Activated T-cell treated with anti-CD3 and anti-CD28 coated beads, Interleukin-2, amount 50 U/mL, for 72 hours (primary cell): ENCODE measurements around the gene PLD3. TPM values are rescaled to one million over a fixed set of nuclear protein-coding genes. Genes with fewer than 3 reads are reported as not detected.
"Not testable (repeated sequence)": the region's sequence is repeated elsewhere in the genome, so short reads cannot be mapped to it uniquely, and the experiment has no call there.

Experiments
- ATAC-seq, 2 donors: fragments of 150-1000 bp; cut with Tn5 transposase; replicated peaks in 1 of 2; 2 replicates each; pipeline ENCODE4 v1.10.0; 2021; ENCODE audit warnings: moderate library complexity in 2 of 2, mild to moderate bottlenecking in 1 of 2
- DNase-seq, 2 donors: peaks; one replicate each; pipeline ENCODE4 v3.0.0; 2021 to 2022; ENCODE audit warnings: mixed read lengths in 1 of 2
- H3K27ac Mint-ChIP-seq: one replicate; pipeline ENCODE4 v1.8.0; 2022; ENCODE audit warnings: mild to moderate bottlenecking, moderate library complexity, mixed read lengths
- H3K27me3 Mint-ChIP-seq: one replicate; pipeline ENCODE4 v1.8.0; 2022; ENCODE audit warnings: low read depth, mixed read lengths
- H3K36me3 Mint-ChIP-seq, 2 donors: one replicate each; pipeline ENCODE4 v1.8.0; 2022; ENCODE audit warnings: mixed read lengths in 2 of 2, mild to moderate bottlenecking in 1 of 2; ENCODE audit not compliant: insufficient read depth in 2 of 2
- H3K4me1 Mint-ChIP-seq: one replicate; pipeline ENCODE4 v1.8.0; 2022; ENCODE audit warnings: low read depth, mixed read lengths
- H3K4me3 Mint-ChIP-seq, 2 donors: one replicate each; pipeline ENCODE4 v1.8.0; 2022; ENCODE audit warnings: mild to moderate bottlenecking in 2 of 2, mixed read lengths in 2 of 2, moderate library complexity in 2 of 2
- H3K9me3 Mint-ChIP-seq, 2 donors: one replicate each; pipeline ENCODE4 v1.8.0; 2022; ENCODE audit warnings: mixed read lengths in 2 of 2
- total RNA-seq, 2 donors: library from RNA; stranded (reverse); gene quantifications; one replicate each; pipeline ENCODE4 v1.2.3, GENCODE V29; 2022

Gene PLD3
- total RNA-seq, 2 donors from 2014 or later: 99.8 to 102 TPM

DNA sequence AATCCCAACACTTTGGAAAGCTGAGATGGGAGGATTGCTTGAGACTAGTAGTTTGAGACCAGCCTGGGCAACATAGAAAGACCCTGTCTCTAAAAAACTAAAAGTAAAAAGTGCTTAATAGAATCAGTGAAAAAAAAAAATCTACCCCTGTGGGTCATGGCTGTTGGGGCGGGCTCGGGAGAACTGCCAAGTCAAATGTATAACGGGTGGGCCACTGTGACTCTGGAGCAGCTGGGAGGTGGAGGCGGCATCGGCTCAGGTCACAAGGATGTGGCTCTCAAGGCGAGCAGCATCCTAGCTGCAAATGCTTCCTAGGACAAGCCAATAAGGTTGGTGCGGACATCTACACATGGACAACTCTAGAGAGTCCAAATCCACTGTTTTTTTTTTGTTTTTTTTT lies 31.2 kb upstream of the PLD3 start:
- ATAC-seq (no peak), DNase-seq (no peak)
- Mint-ChIP-seq H3K27ac (no peak overlapping the region), H3K9me3 (no peaks in the 10 kb centered on the region), H3K4me1 (no peaks in the 10 kb centered on the region), H3K4me3 (no peak overlapping the region), H3K27me3 (no peaks in the 10 kb centered on the region), H3K36me3 (peaks cover 2 to 4% of the 10 kb centered on the region in 2 donors)

- ATAC-seq (no peak), DNase-seq (no peak)
- Mint-ChIP-seq H3K36me3 (peaks cover 2 to 14% of the 10 kb centered on the region in 2 donors), H3K9me3 (no peaks in the 10 kb centered on the region), H3K27me3 (no peaks in the 10 kb centered on the region), H3K4me3 (no peak overlapping the region), H3K4me1 (no peaks in the 10 kb centered on the region), H3K27ac (no peak overlapping the region)
Measured at GRCh38 chr19:40320558-40320935, 27.9 kb upstream of the PLD3 start.

DNA sequence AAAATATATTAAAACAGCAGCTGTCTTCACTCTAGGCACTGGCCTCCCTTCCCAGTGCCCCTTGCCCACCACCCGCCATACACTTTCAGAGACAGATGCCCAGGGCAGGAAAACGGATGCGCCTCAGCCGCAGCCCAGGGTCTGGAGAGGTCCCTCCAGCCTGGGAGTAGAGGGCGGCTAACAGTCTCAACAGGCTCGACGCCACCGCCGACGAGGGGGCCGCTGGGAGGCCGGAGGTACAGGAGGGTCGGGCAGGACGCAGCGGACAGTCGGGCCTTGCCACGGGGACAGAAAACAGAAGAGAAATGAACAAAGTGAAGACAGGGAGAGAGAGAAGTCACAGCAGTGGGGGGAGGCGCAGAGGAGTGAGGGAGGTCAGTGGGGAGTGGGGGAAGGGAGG lies 27.4 kb upstream of the PLD3 start:
- no peak overlapping the region for H3K27ac Mint-ChIP-seq
- H3K27me3 Mint-ChIP-seq: no peaks in the 10 kb centered on the region
- ATAC-seq (no peak), DNase-seq (no peak)
- H3K36me3 Mint-ChIP-seq: peaks cover 2 to 14% of the 10 kb centered on the region in 2 donors
- H3K4me1 Mint-ChIP-seq: no peaks in the 10 kb centered on the region
- no peak overlapping the region for H3K4me3 Mint-ChIP-seq
- no peaks in the 10 kb centered on the region for H3K9me3 Mint-ChIP-seq

GRCh38 chr19:40321566-40322270 lies 26.8 kb upstream of the PLD3 start:
- no peak overlapping the region for H3K27ac Mint-ChIP-seq
- H3K9me3 Mint-ChIP-seq: no peaks in the 10 kb centered on the region
- no peaks in the 10 kb centered on the region for H3K27me3 Mint-ChIP-seq
- H3K4me3 Mint-ChIP-seq: no peak overlapping the region
- H3K4me1 Mint-ChIP-seq: no peaks in the 10 kb centered on the region
- DNase-seq (no peak), ATAC-seq (no peak)
- H3K36me3 Mint-ChIP-seq: peaks cover 2 to 12% of the 10 kb centered on the region in 2 donors

DNA sequence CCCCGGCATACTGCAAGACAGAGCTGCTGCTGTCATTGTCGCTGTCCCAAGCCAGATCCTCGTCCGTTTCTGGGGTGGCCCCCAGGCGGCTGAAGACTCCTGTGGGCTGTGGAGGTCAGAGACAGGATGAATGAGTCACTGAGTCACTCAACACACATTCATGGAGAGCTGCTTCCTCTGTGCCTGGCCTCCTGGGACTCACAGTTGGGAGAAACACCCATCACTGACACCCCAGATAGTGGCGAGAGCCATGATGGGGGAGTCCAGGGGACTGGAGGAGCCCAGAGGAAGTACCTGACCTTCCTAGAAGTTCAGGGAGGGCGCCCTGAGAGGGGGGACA lies 26.3 kb upstream of the PLD3 start:
- no peak overlapping the region for H3K4me3 Mint-ChIP-seq
- H3K27ac Mint-ChIP-seq: no peak overlapping the region
- ATAC-seq: no peak
- no peaks in the 10 kb centered on the region for H3K9me3 Mint-ChIP-seq
- no peaks in the 10 kb centered on the region for H3K27me3 Mint-ChIP-seq
- H3K4me1 Mint-ChIP-seq: no peaks in the 10 kb centered on the region
- DNase-seq: no peak
- peaks cover 2 to 15% of the 10 kb centered on the region in 2 donors for H3K36me3 Mint-ChIP-seq

DNA sequence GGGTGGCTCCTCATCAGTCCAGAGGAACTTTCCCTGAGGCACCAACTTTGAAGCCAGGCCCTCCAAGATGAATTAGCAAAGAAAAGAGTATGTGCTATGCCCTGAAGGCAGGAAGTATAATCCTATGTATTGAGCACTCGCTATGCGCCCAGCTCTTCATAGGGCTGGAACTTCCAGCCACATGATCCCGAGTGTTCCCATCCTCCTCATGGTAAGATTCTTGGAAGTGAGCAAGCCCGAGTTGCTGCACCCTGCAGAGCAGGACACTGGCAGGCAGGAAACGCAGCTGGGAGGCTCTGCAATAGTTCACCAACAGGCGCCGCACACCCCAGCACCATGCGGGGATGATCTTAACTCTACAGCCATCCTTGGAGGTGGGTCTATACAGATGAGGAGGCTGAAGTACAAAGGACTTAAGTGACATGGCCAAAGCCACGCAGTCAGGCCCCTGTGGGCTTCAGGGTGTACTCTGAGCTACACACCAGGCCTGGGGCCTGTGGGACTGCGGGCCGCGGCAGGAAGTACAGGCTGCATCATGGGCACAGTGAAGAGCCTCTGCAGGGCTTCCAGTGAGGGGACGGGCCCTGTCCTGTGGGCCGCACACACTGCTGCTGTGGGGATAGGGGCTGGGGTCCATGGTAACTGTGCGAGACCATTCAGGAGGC lies 25.4 kb upstream of the PLD3 start:
- H3K36me3 Mint-ChIP-seq: peaks cover 5 to 16% of the 10 kb centered on the region in 2 donors
- no peak for DNase-seq
- H3K4me1 Mint-ChIP-seq: no peaks in the 10 kb centered on the region
- H3K27me3 Mint-ChIP-seq: no peaks in the 10 kb centered on the region
- no peak for ATAC-seq
- H3K27ac Mint-ChIP-seq: no peak overlapping the region
- H3K4me3 Mint-ChIP-seq: no peak overlapping the region
- H3K9me3 Mint-ChIP-seq: no peaks in the 10 kb centered on the region

DNA sequence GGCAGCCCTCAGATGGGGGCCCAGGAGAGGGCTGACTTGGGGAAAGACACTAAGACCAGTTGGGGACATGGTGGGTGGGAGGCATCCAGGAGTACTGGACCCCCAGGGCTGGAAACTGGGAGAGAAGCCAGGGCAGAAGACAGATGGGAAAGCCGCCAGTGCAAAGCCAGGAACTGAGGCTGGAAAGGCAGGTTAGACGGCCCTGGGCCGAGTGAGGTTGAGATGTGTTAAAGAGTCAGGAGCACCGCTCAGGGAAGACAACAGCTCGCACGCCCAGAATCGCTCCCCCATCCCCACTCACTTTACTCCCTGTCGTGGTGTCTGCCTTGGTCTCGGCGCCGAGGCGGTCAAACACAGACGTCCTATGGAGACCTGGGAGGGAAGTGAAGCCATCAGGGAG lies 24.8 kb upstream of the PLD3 start:
- no peak overlapping the region for H3K27ac Mint-ChIP-seq
- H3K36me3 Mint-ChIP-seq: peaks cover 4 to 14% of the 10 kb centered on the region in 2 donors

GRCh38 chr19:40326201-40326600 lies 22.3 kb upstream of the PLD3 start:
- H3K27me3 Mint-ChIP-seq: no peaks in the 10 kb centered on the region
- no peak overlapping the region for H3K27ac Mint-ChIP-seq
- H3K4me1 Mint-ChIP-seq: no peaks in the 10 kb centered on the region
- peaks cover 3 to 18% of the 10 kb centered on the region in 2 donors for H3K36me3 Mint-ChIP-seq
- ATAC-seq (no peak), DNase-seq (no peak)
- H3K9me3 Mint-ChIP-seq: no peaks in the 10 kb centered on the region
- H3K4me3 Mint-ChIP-seq: no peak overlapping the region

More for the DNA sequence above, 24.8 kb upstream of the PLD3 start:
- H3K27me3 Mint-ChIP-seq: no peaks in the 10 kb centered on the region
- no peak for ATAC-seq
- H3K9me3 Mint-ChIP-seq: no peaks in the 10 kb centered on the region
- no peaks in the 10 kb centered on the region for H3K4me1 Mint-ChIP-seq
- H3K4me3 Mint-ChIP-seq: no peak overlapping the region
- no peak for DNase-seq

DNA sequence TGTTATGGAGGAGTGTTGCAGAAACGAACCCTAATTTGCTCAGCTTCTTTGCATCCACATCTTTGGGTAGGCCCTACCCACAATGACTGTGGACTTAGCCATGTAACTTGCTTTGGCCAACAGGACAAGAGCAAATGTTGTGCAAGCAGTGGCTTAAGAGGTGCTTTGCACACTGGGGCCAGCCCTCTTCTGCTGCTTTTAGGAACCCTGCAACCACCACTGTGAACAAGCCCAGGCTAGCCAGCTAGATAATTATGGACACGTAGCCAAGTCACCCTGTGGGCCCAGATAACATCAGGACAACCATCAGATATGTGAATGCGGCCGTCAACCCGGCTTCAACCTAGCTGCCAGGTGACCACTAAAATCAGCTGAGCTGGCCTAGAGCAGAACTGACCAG lies 17.4 kb upstream of the PLD3 start:
- Mint-ChIP-seq H3K9me3 (no peaks in the 10 kb centered on the region), H3K4me3 (no peak overlapping the region), H3K4me1 (no peaks in the 10 kb centered on the region), H3K36me3 (peaks cover 7 to 19% of the 10 kb centered on the region in 2 donors), H3K27me3 (no peaks in the 10 kb centered on the region), H3K27ac (no peak overlapping the region)
- ATAC-seq (no peak), DNase-seq (no peak)

DNA sequence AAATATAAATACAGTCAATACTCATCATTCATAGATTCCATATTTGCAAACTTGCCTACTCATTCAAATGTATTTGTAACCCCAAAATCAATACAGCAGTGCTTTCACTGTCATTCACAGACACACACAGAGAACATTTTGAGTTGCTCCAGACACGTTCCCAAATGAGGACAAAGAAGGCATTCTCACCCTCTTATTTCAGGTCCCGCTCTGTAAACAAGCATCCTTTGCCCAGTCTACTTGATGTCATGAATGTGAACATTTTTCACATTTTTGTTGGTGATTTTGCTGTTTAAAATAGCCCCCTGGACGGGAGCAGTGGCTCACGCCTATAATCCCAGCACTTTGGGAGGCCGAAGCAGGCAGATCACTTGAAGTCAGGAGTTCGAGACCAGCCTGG lies 15.8 kb upstream of the PLD3 start:
- Mint-ChIP-seq H3K4me3 (no peak overlapping the region), H3K27ac (no peak overlapping the region), H3K9me3 (no peaks in the 10 kb centered on the region), H3K36me3 (peaks cover 4 to 15% of the 10 kb centered on the region in 2 donors), H3K27me3 (no peaks in the 10 kb centered on the region), H3K4me1 (no peaks in the 10 kb centered on the region)
- no peak for ATAC-seq
- DNase-seq: no peak

DNA sequence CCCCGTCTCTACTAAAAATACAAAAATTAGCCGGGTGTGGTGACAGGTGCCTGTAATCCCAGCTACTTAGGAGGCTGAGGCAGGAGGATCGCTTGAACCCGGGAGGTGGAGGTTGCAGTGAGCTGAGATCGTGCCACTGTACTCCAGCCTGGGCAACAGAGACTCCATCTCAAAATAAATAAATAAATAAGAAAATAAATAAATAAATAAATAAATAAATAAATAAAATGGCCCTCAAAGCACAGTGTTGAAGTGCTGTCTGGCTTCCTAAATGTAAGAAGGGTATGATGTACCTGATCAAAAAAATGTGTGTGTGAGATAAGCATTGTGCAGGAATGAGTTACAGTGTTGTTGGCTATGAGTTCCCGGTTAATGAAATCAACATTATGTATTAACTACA lies 15.4 kb upstream of the PLD3 start:
- peaks cover 3 to 15% of the 10 kb centered on the region in 2 donors for H3K36me3 Mint-ChIP-seq
- not testable (repeated sequence) for H3K4me3 Mint-ChIP-seq, DNase-seq, ATAC-seq, H3K4me1 Mint-ChIP-seq, H3K27ac Mint-ChIP-seq, H3K9me3 Mint-ChIP-seq, H3K27me3 Mint-ChIP-seq

GRCh38 chr19:40335101-40335500 lies 13.4 kb upstream of the PLD3 start:
- H3K36me3 Mint-ChIP-seq: peaks cover 6 to 18% of the 10 kb centered on the region in 2 donors
- no peaks in the 10 kb centered on the region for H3K4me1 Mint-ChIP-seq
- ATAC-seq: no peak

GRCh38 chr19:40335855-40336600 lies 12.5 kb upstream of the PLD3 start:
- Mint-ChIP-seq H3K27ac (no peak overlapping the region), H3K27me3 (no peaks in the 10 kb centered on the region), H3K4me3 (no peak overlapping the region), H3K9me3 (no peaks in the 10 kb centered on the region), H3K36me3 (peaks cover 6 to 18% of the 10 kb centered on the region in 2 donors), H3K4me1 (no peaks in the 10 kb centered on the region)
- DNase-seq (no peak), ATAC-seq (no peak)

More at GRCh38 chr19:40335101-40335500, 13.4 kb upstream of the PLD3 start:
- Mint-ChIP-seq H3K27me3 (no peaks in the 10 kb centered on the region), H3K9me3 (no peaks in the 10 kb centered on the region), H3K27ac (no peak overlapping the region), H3K4me3 (no peak overlapping the region)
- no peak for DNase-seq
